NK-92 (cell line): ENCODE data around the gene CNTNAP2.

Source experiments
- DNase-seq: peaks from one replicate; lab custom pipeline; 2025; ENCODE audit not compliant: unreplicated experiment; lab: John Stamatoyannopoulos, UW

Gene CNTNAP2

GRCh38 chr7:148340438-148341280 is 2224.1 kb downstream of the CNTNAP2 start:
- no peak for DNase-seq

DNA sequence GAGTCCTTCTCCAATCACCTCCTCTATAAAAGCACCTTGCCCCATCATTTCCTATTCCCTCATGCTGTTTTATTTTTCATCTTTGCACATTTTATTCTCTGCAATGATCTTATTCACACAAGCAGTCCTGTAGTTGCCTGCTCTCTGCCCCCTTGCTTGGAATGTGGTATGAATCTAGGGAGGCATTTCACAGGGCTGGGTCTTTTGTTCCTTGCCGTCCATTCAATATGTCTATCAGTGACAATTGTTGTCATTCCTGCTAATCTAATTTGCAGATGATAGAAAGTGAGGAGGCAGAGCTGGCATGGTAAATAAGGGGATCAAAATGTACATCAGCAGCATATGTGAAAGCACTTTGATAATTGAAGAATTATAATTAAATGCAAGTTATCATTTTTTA is 2227.8 kb downstream of the CNTNAP2 start:
- no peak for DNase-seq

- no peak for DNase-seq
Observed at GRCh38 chr7:148347981-148348380, 2231.4 kb downstream of the CNTNAP2 start.

DNA sequence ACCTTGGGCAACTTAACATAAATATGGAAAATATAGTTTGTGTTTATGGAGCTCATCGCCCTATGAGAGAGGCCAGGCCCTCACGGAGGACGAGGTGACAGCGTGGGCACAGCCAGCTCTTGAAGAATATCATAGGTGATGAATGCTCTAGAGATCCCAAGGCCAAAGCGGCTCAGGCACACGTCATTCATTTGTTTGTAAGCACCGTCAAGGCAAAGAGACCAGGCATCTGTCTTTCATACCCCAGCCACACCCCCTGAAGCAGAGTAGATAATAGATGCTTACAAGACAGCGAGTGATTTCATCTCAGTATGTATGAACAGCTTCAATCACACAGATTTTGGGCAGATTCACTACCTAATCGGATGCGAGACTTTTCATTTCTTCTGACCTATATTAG is 2231.9 kb downstream of the CNTNAP2 start:
- no peak for DNase-seq

- no peak for DNase-seq
Observed at GRCh38 chr7:148356303-148356702, 2239.7 kb downstream of the CNTNAP2 start.

- DNase-seq = no peak
Observed at GRCh38 chr7:148362541-148362940, 2245.9 kb downstream of the CNTNAP2 start.

GRCh38 chr7:148367731-148368475 is 2251.3 kb downstream of the CNTNAP2 start:
- DNase-seq = no peak

GRCh38 chr7:148368562-148368961 is 2252.0 kb downstream of the CNTNAP2 start:
- no peak for DNase-seq

DNA sequence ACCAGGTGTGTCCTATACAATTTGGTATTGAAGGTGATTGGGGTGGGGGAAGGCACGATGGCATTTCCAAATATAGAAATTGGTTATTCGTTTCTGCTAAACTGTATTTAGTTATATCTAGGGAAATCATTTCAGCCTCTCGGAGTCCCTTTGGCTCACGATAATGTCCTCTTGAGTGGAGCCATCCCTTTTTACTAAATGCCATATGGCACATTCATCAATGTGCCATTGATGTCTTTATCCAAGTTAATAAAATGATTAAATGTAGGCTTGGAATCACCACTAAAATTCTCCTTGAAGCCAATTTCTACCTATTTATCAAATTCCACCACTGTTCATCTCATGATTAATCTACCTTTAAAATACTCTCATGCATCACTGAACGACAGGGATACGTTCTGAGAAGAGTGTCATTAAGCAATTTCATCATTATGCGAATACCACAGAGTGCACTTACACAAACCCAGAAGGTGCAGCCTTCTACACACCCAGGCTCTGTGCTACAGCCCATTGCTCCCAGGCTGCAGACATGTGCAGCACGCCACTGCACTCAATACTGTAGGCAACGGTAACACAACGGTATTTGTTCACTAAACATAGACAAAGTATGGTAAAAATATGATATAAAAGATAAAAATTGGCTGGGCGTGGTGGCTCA is 2254.8 kb downstream of the CNTNAP2 start:
- DNase-seq = no peak

DNA sequence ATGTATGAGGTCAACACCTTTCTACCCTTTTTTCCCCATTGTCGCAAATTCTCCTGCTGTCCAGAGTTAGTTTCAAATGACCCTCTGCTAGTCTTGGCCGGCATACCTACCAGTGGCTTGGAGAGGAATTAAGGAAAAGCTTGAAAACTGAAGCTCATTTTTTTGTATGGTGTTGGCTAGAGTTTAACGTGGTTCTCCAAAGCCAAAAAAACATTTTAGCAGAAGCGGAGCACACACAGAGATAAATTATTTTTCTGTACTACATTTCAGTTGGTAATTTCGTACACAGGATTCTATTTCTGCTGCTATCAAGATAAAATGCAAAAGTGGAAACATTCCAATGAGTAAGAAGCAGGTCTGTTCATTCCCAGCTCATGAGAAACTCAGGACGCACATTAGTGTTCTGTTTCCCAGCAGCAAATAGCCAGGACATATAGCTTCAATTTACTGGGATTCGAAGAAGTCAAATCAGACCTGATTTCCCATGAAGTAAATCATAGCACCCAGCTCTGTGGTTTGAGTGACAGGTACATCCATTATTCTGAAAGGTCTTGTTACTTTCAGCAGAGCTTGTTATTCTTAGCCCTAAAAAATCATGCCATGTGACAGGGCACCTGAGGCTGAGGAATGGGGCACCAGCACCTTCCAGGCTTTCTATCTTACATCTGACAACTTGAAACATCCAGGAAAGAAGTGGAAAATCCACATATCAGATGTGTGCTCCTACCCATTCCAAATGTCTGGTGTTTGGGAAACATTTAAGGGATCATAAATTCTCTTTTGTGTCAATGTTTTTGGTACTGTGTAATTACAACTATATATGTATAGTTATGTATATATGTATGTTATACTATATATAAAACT is 2258.0 kb downstream of the CNTNAP2 start:
- no peak for DNase-seq

GRCh38 chr7:148379677-148380076 is 2263.1 kb downstream of the CNTNAP2 start:
- no peak for DNase-seq

DNA sequence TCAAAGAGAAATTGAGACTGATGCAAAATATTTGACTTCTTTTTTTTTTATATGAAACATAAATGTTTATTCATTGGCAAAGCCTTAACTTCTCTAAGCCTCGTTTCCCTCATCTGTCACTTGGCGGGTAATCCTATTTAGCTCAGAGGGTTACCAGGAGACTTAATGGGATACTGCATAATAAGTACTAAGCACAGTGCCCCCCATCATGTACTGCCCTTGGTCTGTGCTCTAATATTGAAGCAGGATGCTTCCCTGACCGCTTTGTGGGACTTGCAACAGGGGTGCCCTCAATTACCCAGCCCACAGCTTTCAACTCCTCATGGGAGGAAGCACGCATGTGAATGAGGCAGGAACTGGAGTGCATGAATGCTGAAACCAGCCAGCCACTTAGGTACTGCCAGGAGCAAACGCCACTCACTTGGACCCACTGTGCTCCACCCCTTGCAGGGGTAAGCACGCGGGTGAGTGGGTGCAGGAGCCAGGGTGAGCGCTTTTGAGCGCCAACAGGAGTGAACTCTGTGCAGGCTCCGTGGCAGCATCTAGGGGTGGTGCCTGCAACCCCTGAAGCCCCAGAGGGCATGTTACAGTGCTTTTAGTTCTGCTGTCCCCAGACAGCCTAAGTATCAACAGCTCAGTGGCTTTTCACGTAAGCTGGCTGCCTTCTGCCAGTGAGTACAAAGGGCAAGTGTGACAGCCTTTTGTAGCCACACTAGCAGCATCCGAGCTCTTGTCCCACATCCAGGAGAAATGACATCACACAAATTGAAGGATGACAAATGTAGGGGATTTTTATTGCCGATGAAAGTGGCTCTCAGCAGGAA is 2264.2 kb downstream of the CNTNAP2 start:
- no peak for DNase-seq

- DNase-seq = no peak
Observed at GRCh38 chr7:148382596-148382995, 2266.0 kb downstream of the CNTNAP2 start.

DNA sequence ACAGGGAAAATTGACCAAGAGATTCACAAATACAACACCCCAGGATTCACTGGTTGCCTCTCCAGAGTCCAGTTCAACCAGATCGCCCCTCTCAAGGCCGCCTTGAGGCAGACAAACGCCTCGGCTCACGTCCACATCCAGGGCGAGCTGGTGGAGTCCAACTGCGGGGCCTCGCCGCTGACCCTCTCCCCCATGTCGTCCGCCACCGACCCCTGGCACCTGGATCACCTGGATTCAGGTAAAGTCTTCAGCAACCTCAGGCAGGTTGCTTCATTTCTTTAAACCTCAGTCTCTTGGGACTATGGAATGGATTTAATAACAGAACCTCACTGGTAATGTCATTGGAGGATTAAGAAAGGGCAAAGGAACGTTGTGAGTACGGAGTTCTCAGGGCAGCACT is 2267.1 kb downstream of the CNTNAP2 start:
- DNase-seq = no peak

DNA sequence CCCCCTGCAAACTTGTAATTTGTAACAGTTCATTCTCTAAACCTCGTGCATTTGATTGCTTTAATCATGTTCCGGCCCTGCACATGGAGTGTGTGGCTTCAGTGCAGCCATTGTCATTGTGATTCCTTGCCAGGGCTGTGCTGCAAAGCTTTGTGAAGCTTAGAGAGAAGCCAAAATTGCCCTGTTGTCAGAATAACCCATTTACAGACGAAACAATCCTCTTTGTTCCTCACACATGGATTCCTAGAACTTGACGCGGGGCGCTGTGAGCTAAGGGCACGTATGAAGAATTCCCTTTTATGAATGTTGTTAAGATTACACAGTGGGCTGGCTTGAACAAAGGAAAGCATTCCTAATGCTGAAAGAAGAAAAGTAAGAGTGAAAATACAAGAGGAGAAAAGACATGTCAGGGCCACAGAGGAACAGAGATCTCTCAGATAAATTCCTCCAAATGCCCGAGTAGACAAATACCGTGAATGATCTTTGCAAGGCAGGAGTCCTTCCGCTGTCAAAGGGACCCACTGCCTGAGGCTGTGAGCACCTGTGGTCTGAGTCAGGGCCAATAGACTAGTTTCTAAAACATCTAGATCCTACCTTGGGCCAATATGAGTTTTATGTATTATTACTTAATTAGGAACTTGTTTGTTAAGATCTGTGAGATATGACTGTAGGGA is 2268.5 kb downstream of the CNTNAP2 start:
- no peak for DNase-seq

GRCh38 chr7:148390381-148390780 is 2273.8 kb downstream of the CNTNAP2 start:
- no peak for DNase-seq

GRCh38 chr7:148391591-148391990 is 2275.0 kb downstream of the CNTNAP2 start:
- DNase-seq = no peak

DNA sequence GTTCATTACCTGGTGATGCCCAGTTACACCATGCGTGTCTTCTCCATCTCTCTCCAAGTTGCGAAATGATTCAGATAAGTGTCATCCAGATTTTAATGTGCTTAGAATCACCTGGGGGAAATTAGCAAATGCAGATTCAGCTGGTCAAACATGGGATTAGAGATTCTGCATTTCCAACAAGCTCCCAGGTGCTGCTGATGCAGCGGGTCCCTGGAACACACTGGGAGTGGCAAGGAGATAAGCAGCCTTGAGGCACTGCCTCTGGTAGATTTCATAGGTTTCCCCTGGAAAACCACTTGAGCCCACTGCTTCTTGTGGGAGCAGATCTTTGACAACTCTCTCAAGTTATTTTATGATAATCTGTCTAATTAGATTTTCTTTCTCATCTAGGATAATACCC is 2278.0 kb downstream of the CNTNAP2 start:
- no peak for DNase-seq

DNA sequence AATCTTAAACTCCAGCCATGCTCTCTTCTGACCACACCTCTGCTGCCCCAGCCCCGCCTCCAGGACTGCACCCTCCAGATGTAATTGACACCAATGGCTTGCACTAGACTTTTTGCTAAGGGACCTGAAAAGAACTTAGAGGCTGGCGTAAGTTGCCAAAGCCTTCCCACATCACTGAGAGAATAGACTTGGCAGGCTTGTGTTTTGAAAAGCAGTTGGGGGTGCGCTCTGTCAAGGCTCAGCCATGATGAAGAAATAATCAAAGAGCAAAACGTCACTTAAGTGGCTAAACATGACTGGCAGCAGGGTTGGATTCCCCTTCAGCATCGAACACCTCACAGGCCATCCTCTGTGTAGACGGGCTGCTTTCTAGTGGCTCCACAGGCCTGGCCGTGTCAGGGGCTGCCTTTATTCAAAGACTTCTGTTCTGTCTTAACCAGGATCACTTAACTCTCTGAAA is 2278.8 kb downstream of the CNTNAP2 start:
- DNase-seq = no peak
